ENCODE measurements around the gene DGKZ. TPM values are rescaled to one million over a fixed set of nuclear protein-coding genes. Genes with fewer than 3 reads are reported as not detected.
"Not testable (repeated sequence)": the region's sequence is repeated elsewhere in the genome, so short reads cannot be mapped to it uniquely, and the experiment has no call there.

Gene DGKZ
- total RNA-seq, 1 donor from 2014 or later, result 71.7 TPM

- DNase-seq, result no peak
Measured at GRCh38 chr11:46375392-46376101, 28.3 kb downstream of the DGKZ start.

GRCh38 chr11:46376258-46377050, 29.2 kb downstream of the DGKZ start:
- intact Hi-C loops (cut with micrococcal nuclease), result no loop called here

More at GRCh38 chr11:46375392-46376101, 28.3 kb downstream of the DGKZ start:
- ATAC-seq, result no peak
- intact Hi-C loops (cut with micrococcal nuclease), result no loop called here

GRCh38 chr11:46377290-46377689, 30.0 kb downstream of the DGKZ start:
- ATAC-seq (no peak), DNase-seq (no peak)
- intact Hi-C loops (cut with micrococcal nuclease), result no loop called here

More at GRCh38 chr11:46376258-46377050, 29.2 kb downstream of the DGKZ start:
- ATAC-seq, result no peak
- no peak for DNase-seq

- no peak for ATAC-seq
- no peak for DNase-seq
- intact Hi-C loops (cut with micrococcal nuclease), result no loop called here
Measured at GRCh38 chr11:46377831-46378230, 30.6 kb downstream of the DGKZ start.

GRCh38 chr11:46378296-46378695, 31.0 kb downstream of the DGKZ start:
- DNase-seq (no peak), ATAC-seq (no peak)
- intact Hi-C loops (cut with micrococcal nuclease), result no loop called here

GRCh38 chr11:46378811-46379481, 31.7 kb downstream of the DGKZ start:
- ATAC-seq (peak; percentile 1), DNase-seq (no peak)
- intact Hi-C loops (cut with micrococcal nuclease), result no loop called here

GRCh38 chr11:46379482-46380293, 32.4 kb downstream of the DGKZ start:
- not testable (repeated sequence) for DNase-seq
- ATAC-seq, result peak; percentile 10

GRCh38 chr11:46380340-46381047, 33.2 kb downstream of the DGKZ start:
- DNase-seq (peak; percentile 82), ATAC-seq (peak; percentile 62)
- intact Hi-C loops (cut with micrococcal nuclease), result no loop called here

More at GRCh38 chr11:46379482-46380293, 32.4 kb downstream of the DGKZ start:
- intact Hi-C loops (cut with micrococcal nuclease), result not testable (repeated sequence)

GRCh38 chr11:46381048-46381818, 34.0 kb downstream of the DGKZ start, which contains the start of gene MDK:
TSS of gene MDK (plus strand) at chr11:46381669. CDS start at chr11:46382058, 389 bp downstream.
- DNase-seq, result no peak
- ATAC-seq, result peak; percentile 10
- intact Hi-C loops (cut with micrococcal nuclease), result no loop called here

GRCh38 chr11:46381819-46382645, 34.8 kb downstream of the DGKZ start:
- intact Hi-C loops (cut with micrococcal nuclease), result no loop called here
- DNase-seq (no peak), ATAC-seq (no peak)

GRCh38 chr11:46382646-46383403, 35.6 kb downstream of the DGKZ start:
- intact Hi-C loops (cut with micrococcal nuclease), result no loop called here
- ATAC-seq (no peak), DNase-seq (no peak)

GRCh38 chr11:46383404-46383758, 36.1 kb downstream of the DGKZ start:
- no peak for ATAC-seq
- no peak for DNase-seq
- intact Hi-C loops (cut with micrococcal nuclease), result no loop called here

GRCh38 chr11:46383974-46384701, 36.9 kb downstream of the DGKZ start:
- intact Hi-C loops (cut with micrococcal nuclease), result no loop called here
- ATAC-seq (no peak), DNase-seq (no peak)

- DNase-seq (no peak), ATAC-seq (no peak)
- intact Hi-C loops (cut with micrococcal nuclease), result no loop called here
Measured at GRCh38 chr11:46385169-46386004, 38.1 kb downstream of the DGKZ start.
